H4 (cell line): ENCODE measurements around the gene MED27. TPM values are rescaled to one million over a fixed set of nuclear protein-coding genes. Genes with fewer than 3 reads are reported as not detected.

Experiments used
- DNase-seq: peaks from one replicate; pipeline ENCODE4 v3.0.0-alpha.2; 2015; ENCODE audit warnings: low spot score
- total RNA-seq: library from RNA; depleted of rRNA; stranded (reverse); fragments of >200 nt; shearing (Covaris generic); gene quantifications from 2 replicates; pipeline ENCODE4 v1.2.3, GENCODE V29; 2014; rRNA removed

Gene MED27
- total RNA-seq, 1 experiment from 2014 or later, result 40.5 TPM

DNA sequence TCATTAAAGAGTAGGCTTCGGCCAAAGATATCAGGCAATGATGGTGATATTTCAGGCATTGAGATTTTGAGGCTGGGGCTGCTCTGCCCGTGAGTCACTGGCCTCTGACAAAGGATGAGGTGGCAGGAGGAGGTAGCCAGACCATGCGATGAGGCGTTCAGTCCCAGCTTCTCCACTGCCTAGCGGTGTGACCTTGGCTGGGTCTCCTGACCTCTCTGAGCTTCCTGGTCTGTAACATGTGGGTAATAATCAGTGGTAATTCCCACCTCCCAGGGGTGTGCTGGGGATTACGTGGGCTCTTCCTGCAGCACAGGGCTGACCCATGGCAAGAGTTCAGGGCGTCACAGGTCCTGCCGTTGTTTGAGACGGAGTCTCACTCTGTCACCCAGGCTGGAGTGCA is 266.6 kb downstream of the MED27 start:
- DNase-seq, result no peak

DNA sequence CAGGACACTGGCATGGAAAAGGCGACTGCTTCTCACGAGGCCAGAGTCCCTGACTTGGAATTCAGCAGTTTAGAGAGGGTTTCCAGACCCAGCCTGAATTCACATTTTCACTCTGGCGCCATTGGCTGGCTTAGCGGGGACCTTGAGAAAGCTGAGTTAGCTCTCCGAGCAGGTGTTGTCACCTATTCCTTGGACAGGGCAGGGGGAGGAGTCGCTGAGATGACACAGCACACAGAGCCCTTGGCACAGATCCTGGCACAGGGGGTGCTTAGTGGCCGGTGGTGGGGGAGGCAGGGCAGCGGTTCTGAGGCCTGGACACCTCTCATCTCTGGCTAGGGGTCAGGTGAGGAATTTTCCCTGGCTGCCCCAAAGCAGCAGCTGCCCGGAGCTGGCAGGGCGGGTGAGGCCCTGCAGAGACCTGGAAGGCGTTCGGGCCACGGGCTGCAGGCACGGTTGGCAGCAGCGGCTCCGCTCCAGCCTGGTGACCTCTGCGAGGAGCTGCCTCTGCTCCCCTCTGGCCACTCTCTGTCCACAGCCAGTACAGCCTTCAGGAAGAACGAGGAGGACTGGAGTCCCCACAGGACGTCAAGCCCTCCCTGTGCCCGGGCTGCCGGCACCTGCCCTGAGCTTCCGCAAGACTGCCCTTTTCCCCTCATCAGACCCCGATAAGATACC is 267.4 kb downstream of the MED27 start:
- DNase-seq, result no peak

DNA sequence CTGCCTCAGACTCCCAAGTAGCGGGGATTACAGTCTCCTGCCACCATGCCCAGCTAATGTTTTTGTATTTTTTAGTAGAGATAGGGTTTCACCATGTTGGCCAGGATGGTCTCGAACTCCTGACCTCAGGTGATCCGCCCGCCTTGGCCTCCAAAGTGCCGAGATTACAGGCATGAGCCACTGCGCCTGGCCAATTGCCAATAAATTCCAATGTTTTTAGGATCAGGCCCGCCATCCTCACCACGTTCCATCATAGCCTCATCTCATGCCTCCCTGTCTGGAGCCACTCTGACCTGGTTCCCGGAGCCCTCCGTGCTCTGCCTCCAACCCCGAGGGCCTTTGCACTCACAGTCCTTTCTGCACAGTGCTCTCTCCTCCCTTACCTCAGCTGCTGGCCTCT is 268.3 kb downstream of the MED27 start:
- no peak for DNase-seq

DNA sequence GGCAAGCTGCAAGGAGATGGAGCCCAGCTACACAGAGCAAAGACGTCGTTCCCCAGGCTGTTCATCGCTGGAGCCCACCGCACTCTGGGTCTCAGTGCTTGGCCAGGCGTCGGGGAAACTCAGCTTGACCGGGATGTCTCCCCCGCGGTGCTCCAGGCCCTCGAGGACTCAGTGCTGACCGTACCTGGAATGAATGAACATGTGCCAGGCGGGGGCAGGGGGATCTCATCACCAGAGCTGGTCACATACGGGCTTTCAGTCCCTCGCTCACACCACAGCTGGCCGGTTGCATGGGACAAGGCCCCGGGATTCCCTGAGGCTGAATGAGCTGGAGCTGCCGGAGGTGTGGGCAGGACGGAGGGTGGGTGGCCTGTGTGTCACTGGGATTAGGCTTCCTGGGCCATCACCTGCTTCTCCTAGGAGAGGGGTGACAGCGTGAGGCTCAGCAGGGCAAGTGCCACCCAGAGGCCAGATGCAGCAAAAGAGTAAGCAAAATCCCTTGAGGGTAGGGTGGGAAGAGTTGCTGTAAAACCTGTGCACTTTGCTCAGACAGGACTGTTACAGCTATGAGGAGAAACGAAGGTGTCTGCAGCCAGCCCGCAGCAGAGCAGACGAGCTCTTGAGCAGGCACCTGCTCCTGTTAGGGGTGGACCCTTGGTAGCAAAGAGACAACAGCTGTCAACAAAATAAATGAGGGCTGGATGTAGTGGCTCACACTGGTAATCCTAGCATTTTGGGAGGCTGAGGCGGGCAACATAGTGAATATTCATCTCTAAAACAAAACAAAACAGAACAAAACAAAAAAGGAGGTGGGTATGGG is 269.1 kb downstream of the MED27 start:
- no peak for DNase-seq

Other genes starting within 250 kb of the MED27 start
- gene NTNG2, start 82.2 kb upstream of the MED27 start, total RNA-seq, result 0.95 and 1.7 TPM in 2 replicates